Measurements from ENCODE around the gene MLKL.

MLKL gene

DNA sequence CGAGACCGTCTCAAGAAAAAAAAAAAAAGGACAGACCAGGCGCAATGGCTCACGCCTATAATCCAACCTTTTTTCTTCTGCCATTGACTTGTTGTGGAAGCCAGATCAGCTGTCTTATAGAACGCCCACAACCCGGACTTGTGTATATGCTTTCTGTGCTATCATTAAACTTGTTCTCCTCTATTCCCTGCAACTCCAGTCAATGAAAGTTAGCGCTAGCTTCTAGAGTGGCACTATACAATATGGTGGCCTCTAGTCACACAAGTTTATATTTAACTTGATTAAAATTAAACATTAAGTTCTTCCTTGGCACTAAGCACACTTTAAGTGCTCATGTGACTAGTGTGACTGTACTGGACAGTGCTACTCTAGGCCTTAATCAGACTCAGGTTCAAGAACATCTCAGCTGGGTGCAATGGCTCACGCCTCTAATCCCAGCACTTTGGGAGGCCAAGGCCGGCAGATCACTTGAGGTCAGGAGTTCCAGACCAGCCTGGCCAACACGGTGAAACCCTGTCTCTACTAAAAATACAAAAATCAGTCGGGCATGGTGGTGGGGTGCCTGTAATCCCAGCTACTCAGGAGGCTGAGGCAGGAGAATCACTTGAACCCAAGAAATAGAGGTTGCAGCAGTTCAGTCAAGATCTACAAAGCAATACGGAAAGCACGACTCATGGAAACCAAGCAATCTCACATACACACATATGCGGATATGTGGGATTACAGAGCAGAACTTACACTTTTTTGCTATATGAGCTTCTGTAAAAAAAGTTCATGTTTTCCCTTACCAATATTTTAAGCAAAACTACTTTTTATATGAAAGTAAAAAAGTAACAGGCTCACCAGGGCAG is 74.9 kb downstream of the MLKL start:
- H4K20me1 ChIP-seq (ENCODE audit: insufficient read depth, low read length), result peaks cover 54% of the 10 kb centered on the region
- H3K27me3 ChIP-seq (ENCODE audit: insufficient read depth, low read length, poor library complexity), result no peaks in the 10 kb centered on the region
- no peaks in the 10 kb centered on the region for H3K9me3 ChIP-seq (ENCODE audit: insufficient read depth, low read length, severe bottlenecking)
- no peak overlapping the region for H3K4me2 ChIP-seq (ENCODE audit: insufficient read depth, low read length)
- no peak for DNase-seq
- H3K36me3 ChIP-seq (ENCODE audit: insufficient read depth, low read length), result peaks cover 100% of the 10 kb centered on the region
- no peak overlapping the region for H3K9ac ChIP-seq (ENCODE audit: low read depth, low read length)
- H3K27ac ChIP-seq (ENCODE audit: low read length), result no peak overlapping the region
- H3K79me2 ChIP-seq (ENCODE audit: insufficient read depth, low read length), result peaks cover 15% of the 10 kb centered on the region
- no peaks in the 10 kb centered on the region for H3K4me1 ChIP-seq (ENCODE audit: insufficient read depth, low read length)
- ATAC-seq (ENCODE audit: insufficient read depth, low read depth), result no peak
- H2AFZ ChIP-seq (ENCODE audit: low read depth, low read length), result no peak overlapping the region
- no peak for TF ChIP-seq CTCF (IDR thresholded peaks at IDR 0.05; ENCODE audit: borderline replicate concordance, extremely low read depth, low read length, poor library complexity, severe bottlenecking)
- no peak for TF ChIP-seq EZH2 (IDR thresholded peaks at IDR 0.05; ENCODE audit: borderline replicate concordance, low read depth, low read length, severe bottlenecking)
- H3K4me3 ChIP-seq (ENCODE audit: low read depth in 1 of 2, low read length in 2 of 2), result no peak overlapping the region

DNA sequence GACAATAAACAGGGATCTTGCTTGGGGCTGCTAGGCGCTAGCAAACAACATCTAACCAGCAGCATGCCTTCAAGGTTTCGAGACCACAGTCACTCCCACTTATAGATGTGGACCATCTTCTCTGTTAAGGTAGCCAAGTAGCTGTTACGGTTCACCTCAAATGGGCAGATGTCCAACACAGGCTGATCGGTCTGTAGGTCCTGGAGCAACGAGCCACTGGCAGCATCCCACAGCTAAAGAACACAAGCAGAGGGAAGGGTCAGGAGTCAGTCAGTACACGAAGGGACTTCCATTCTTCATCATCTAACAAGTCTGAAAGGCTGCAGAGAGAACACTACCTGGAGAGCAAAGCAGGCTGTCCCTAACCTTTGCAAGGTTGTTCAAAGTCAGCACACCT is 76.8 kb downstream of the MLKL start:
- Histone ChIP-seq H2AFZ (ENCODE audit: low read depth, low read length) (no peak overlapping the region), H3K36me3 (ENCODE audit: insufficient read depth, low read length) (peaks cover 99% of the 10 kb centered on the region), H3K4me2 (ENCODE audit: insufficient read depth, low read length) (no peak overlapping the region), H4K20me1 (ENCODE audit: insufficient read depth, low read length) (peaks cover 54% of the 10 kb centered on the region), H3K9ac (ENCODE audit: low read depth, low read length) (no peak overlapping the region), H3K27me3 (ENCODE audit: insufficient read depth, low read length, poor library complexity) (no peaks in the 10 kb centered on the region), H3K9me3 (ENCODE audit: insufficient read depth, low read length, severe bottlenecking) (no peaks in the 10 kb centered on the region), H3K4me1 (ENCODE audit: insufficient read depth, low read length) (no peaks in the 10 kb centered on the region), H3K4me3 (ENCODE audit: low read depth in 1 of 2, low read length in 2 of 2) (no peak overlapping the region), H3K79me2 (ENCODE audit: insufficient read depth, low read length) (peaks cover 7% of the 10 kb centered on the region), H3K27ac (ENCODE audit: low read length) (no peak overlapping the region)
- TF ChIP-seq EZH2 (IDR thresholded peaks at IDR 0.05; ENCODE audit: borderline replicate concordance, low read depth, low read length, severe bottlenecking) (no peak), CTCF (IDR thresholded peaks at IDR 0.05; ENCODE audit: borderline replicate concordance, extremely low read depth, low read length, poor library complexity, severe bottlenecking) (no peak)
- ATAC-seq (ENCODE audit: insufficient read depth, low read depth) (no peak), DNase-seq (no peak)

GRCh38 chr16:74623214-74623838 is 77.3 kb downstream of the MLKL start:
- peaks cover 94% of the 10 kb centered on the region for H3K36me3 ChIP-seq (ENCODE audit: insufficient read depth, low read length)
- 0 out of 3 replicates have a peak, but pooled peaks have one; percentile 32 for ATAC-seq (ENCODE audit: insufficient read depth, low read depth)
- peaks cover 50% of the 10 kb centered on the region for H4K20me1 ChIP-seq (ENCODE audit: insufficient read depth, low read length)

More at GRCh38 chr16:74623214-74623838, 77.3 kb downstream of the MLKL start:
- H3K27ac ChIP-seq (ENCODE audit: low read length), result no peak overlapping the region
- no peaks in the 10 kb centered on the region for H3K27me3 ChIP-seq (ENCODE audit: insufficient read depth, low read length, poor library complexity)
- H3K4me1 ChIP-seq (ENCODE audit: insufficient read depth, low read length), result no peaks in the 10 kb centered on the region
- no peak overlapping the region for H3K4me2 ChIP-seq (ENCODE audit: insufficient read depth, low read length)
- H2AFZ ChIP-seq (ENCODE audit: low read depth, low read length), result no peak overlapping the region
- peak; percentile 70 for TF ChIP-seq CTCF (IDR thresholded peaks at IDR 0.05; ENCODE audit: borderline replicate concordance, extremely low read depth, low read length, poor library complexity, severe bottlenecking)
- TF ChIP-seq EZH2 (IDR thresholded peaks at IDR 0.05; ENCODE audit: borderline replicate concordance, low read depth, low read length, severe bottlenecking), result no peak
- H3K9me3 ChIP-seq (ENCODE audit: insufficient read depth, low read length, severe bottlenecking), result no peaks in the 10 kb centered on the region
- H3K9ac ChIP-seq (ENCODE audit: low read depth, low read length), result no peak overlapping the region
- DNase-seq, result no peak
- H3K79me2 ChIP-seq (ENCODE audit: insufficient read depth, low read length), result peaks cover 2% of the 10 kb centered on the region; the same call in 1 of the 2 replicates
- H3K4me3 ChIP-seq (ENCODE audit: low read depth in 1 of 2, low read length in 2 of 2), result no peak overlapping the region
